Endometrial microvascular endothelial cells (primary cell): ENCODE data around the gene GTPBP10. TPM values are rescaled to one million over a fixed set of nuclear protein-coding genes. Genes with fewer than 3 reads are reported as not detected.
"Not testable (repeated sequence)": the region's sequence is repeated elsewhere in the genome, so short reads cannot be mapped to it uniquely, and the experiment has no call there.

Experiments used
- in situ Hi-C: cut with HindIII; loops from 2 replicates; pipeline ENCODE4 v1.10.0; 2017; ENCODE audit warnings: low sequenced_read_pairs, low pct_unique_long_range_greater_than_20kb; ENCODE audit errors: inconsistent ontology term
- total RNA-seq: library from RNA; depleted of rRNA; stranded (reverse); fragments of >200 nt; gene quantifications from one replicate; pipeline ENCODE4 v1.2.3, GENCODE V29; 2015; ENCODE audit errors: inconsistent ontology term

Gene GTPBP10
- total RNA-seq, 1 donor from 2014 or later: 5.9 TPM

GRCh38 chr7:90349305-90349704, 2.8 kb downstream of the GTPBP10 start:
- in situ Hi-C loops: no loop called here

- in situ Hi-C loops: not testable (repeated sequence)
Measured at GRCh38 chr7:90350032-90350431, 3.5 kb downstream of the GTPBP10 start.

- in situ Hi-C loops: no loop called here
Measured at GRCh38 chr7:90351987-90352386, 5.5 kb downstream of the GTPBP10 start.

GRCh38 chr7:90383422-90383821, 36.9 kb downstream of the GTPBP10 start:
- in situ Hi-C loops: no loop called here

- in situ Hi-C loops: no loop called here
Measured at GRCh38 chr7:90383861-90384260, 37.3 kb downstream of the GTPBP10 start.

- in situ Hi-C loops: no loop called here
Measured at GRCh38 chr7:90384433-90384832, 37.9 kb downstream of the GTPBP10 start.

GRCh38 chr7:90387470-90388240, 41.1 kb downstream of the GTPBP10 start:
- in situ Hi-C loops: no loop called here

- in situ Hi-C loops: no loop called here
Measured at GRCh38 chr7:90390926-90391325, 44.4 kb downstream of the GTPBP10 start.

GRCh38 chr7:90391488-90391887, 45.0 kb downstream of the GTPBP10 start:
- in situ Hi-C loops: no loop called here

- in situ Hi-C loops: no loop called here
Measured at GRCh38 chr7:90396420-90396819, 49.9 kb downstream of the GTPBP10 start.

GRCh38 chr7:90401989-90402388, 55.5 kb downstream of the GTPBP10 start:
- in situ Hi-C loops: no loop called here

GRCh38 chr7:90402785-90403173, 56.3 kb downstream of the GTPBP10 start:
- in situ Hi-C loops: no loop called here

- in situ Hi-C loops: no loop called here
Measured at GRCh38 chr7:90403174-90404113, 56.9 kb downstream of the GTPBP10 start, which contains the start of gene CLDN12. CLDN12 (plus strand) TSS chr7:90403461; CDS start chr7:90412677, 9,216 bp downstream.

- in situ Hi-C loops: no loop called here
Measured at GRCh38 chr7:90404777-90405176, 58.3 kb downstream of the GTPBP10 start.

- in situ Hi-C loops: no loop called here
Measured at GRCh38 chr7:90407484-90407821, 60.9 kb downstream of the GTPBP10 start.

- in situ Hi-C loops: no loop called here
Measured at GRCh38 chr7:90408142-90408541, 61.6 kb downstream of the GTPBP10 start.

- in situ Hi-C loops: no loop called here
Measured at GRCh38 chr7:90409667-90410066, 63.2 kb downstream of the GTPBP10 start.

GRCh38 chr7:90411510-90411909, 65.0 kb downstream of the GTPBP10 start:
- in situ Hi-C loops: no loop called here

GRCh38 chr7:90412458-90413184, 66.1 kb downstream of the GTPBP10 start:
- in situ Hi-C loops: no loop called here
